ENCODE measurements around the gene CRNN. TPM values are rescaled to one million over a fixed set of nuclear protein-coding genes. Genes with fewer than 3 reads are reported as not detected.

The CRNN gene
- total and polyA plus RNA-seq, 2 experiments from 2014 or later, result not detected

GRCh38 chr1:152410028-152410427, 4.0 kb downstream of the CRNN start:
- Mint-ChIP-seq H3K27ac (no peak overlapping the region; the same call in 1 of the 2 replicates), H3K4me1 (peaks cover 6% of the 10 kb centered on the region), H3K36me3 (ENCODE audit: low read depth) (no peaks in the 10 kb centered on the region), H3K9me3 (no peaks in the 10 kb centered on the region), H3K4me3 (no peak overlapping the region), H3K27me3 (ENCODE audit: insufficient read depth, low read depth, poor library complexity) (peaks cover 2% of the 10 kb centered on the region)
- H3K4me1 ChIP-seq (ENCODE audit: insufficient read depth), result no peaks in the 10 kb centered on the region
- H3K27ac ChIP-seq (ENCODE audit: low read depth), result no peak overlapping the region
- H3F3A ChIP-seq (replicated peaks; ENCODE audit: low read depth), result no peaks in the 10 kb centered on the region
- no peaks in the 10 kb centered on the region for H3K36me3 ChIP-seq (ENCODE audit: insufficient read depth)
- TF ChIP-seq EZH2 (IDR thresholded peaks at IDR 0.05; ENCODE audit: low read depth, unreplicated experiment), result no peak
- TF ChIP-seq, protein P1, sequence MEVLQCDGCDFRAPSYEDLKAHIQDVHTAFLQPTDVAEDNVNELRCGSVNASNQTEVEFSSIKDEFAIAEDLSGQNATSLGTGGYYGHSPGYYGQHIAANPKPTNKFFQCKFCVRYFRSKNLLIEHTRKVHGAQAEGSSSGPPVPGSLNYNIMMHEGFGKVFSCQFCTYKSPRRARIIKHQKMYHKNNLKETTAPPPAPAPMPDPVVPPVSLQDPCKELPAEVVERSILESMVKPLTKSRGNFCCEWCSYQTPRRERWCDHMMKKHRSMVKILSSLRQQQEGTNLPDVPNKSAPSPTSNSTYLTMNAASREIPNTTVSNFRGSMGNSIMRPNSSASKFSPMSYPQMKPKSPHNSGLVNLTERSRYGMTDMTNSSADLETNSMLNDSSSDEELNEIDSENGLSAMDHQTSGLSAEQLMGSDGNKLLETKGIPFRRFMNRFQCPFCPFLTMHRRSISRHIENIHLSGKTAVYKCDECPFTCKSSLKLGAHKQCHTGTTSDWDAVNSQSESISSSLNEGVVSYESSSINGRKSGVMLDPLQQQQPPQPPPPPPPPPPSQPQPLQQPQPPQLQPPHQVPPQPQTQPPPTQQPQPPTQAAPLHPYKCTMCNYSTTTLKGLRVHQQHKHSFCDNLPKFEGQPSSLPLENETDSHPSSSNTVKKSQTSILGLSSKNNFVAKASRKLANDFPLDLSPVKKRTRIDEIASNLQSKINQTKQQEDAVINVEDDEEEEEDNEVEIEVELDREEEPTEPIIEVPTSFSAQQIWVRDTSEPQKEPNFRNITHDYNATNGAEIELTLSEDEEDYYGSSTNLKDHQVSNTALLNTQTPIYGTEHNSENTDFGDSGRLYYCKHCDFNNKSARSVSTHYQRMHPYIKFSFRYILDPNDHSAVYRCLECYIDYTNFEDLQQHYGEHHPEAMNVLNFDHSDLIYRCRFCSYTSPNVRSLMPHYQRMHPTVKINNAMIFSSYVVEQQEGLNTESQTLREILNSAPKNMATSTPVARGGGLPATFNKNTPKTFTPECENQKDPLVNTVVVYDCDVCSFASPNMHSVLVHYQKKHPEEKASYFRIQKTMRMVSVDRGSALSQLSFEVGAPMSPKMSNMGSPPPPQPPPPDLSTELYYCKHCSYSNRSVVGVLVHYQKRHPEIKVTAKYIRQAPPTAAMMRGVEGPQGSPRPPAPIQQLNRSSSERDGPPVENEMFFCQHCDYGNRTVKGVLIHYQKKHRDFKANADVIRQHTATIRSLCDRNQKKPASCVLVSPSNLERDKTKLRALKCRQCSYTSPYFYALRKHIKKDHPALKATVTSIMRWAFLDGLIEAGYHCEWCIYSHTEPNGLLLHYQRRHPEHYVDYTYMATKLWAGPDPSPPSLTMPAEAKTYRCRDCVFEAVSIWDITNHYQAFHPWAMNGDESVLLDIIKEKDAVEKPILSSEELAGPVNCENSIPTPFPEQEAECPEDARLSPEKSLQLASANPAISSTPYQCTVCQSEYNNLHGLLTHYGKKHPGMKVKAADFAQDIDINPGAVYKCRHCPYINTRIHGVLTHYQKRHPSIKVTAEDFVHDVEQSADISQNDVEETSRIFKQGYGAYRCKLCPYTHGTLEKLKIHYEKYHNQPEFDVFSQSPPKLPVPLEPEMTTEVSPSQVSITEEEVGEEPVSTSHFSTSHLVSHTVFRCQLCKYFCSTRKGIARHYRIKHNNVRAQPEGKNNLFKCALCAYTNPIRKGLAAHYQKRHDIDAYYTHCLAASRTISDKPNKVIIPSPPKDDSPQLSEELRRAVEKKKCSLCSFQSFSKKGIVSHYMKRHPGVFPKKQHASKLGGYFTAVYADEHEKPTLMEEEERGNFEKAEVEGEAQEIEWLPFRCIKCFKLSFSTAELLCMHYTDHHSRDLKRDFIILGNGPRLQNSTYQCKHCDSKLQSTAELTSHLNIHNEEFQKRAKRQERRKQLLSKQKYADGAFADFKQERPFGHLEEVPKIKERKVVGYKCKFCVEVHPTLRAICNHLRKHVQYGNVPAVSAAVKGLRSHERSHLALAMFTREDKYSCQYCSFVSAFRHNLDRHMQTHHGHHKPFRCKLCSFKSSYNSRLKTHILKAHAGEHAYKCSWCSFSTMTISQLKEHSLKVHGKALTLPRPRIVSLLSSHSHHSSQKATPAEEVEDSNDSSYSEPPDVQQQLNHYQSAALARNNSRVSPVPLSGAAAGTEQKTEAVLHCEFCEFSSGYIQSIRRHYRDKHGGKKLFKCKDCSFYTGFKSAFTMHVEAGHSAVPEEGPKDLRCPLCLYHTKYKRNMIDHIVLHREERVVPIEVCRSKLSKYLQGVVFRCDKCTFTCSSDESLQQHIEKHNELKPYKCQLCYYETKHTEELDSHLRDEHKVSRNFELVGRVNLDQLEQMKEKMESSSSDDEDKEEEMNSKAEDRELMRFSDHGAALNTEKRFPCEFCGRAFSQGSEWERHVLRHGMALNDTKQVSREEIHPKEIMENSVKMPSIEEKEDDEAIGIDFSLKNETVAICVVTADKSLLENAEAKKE (CRISPR knock-in tag; IDR thresholded peaks at IDR 0.05), result no peak
- no peak for TF ChIP-seq STAT1 (IDR thresholded peaks at IDR 0.05; ENCODE audit: unreplicated experiment)
- TF ChIP-seq, protein P2, sequence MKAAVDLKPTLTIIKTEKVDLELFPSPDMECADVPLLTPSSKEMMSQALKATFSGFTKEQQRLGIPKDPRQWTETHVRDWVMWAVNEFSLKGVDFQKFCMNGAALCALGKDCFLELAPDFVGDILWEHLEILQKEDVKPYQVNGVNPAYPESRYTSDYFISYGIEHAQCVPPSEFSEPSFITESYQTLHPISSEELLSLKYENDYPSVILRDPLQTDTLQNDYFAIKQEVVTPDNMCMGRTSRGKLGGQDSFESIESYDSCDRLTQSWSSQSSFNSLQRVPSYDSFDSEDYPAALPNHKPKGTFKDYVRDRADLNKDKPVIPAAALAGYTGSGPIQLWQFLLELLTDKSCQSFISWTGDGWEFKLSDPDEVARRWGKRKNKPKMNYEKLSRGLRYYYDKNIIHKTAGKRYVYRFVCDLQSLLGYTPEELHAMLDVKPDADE (IDR thresholded peaks at IDR 0.05), result no peak
- no peak for TF ChIP-seq JUNB (IDR thresholded peaks at IDR 0.05; ENCODE audit: unreplicated experiment)
- no peak for TF ChIP-seq ZNF331 (CRISPR knock-in tag; IDR thresholded peaks at IDR 0.05; ENCODE audit: low read depth)
- TF ChIP-seq, protein P3, sequence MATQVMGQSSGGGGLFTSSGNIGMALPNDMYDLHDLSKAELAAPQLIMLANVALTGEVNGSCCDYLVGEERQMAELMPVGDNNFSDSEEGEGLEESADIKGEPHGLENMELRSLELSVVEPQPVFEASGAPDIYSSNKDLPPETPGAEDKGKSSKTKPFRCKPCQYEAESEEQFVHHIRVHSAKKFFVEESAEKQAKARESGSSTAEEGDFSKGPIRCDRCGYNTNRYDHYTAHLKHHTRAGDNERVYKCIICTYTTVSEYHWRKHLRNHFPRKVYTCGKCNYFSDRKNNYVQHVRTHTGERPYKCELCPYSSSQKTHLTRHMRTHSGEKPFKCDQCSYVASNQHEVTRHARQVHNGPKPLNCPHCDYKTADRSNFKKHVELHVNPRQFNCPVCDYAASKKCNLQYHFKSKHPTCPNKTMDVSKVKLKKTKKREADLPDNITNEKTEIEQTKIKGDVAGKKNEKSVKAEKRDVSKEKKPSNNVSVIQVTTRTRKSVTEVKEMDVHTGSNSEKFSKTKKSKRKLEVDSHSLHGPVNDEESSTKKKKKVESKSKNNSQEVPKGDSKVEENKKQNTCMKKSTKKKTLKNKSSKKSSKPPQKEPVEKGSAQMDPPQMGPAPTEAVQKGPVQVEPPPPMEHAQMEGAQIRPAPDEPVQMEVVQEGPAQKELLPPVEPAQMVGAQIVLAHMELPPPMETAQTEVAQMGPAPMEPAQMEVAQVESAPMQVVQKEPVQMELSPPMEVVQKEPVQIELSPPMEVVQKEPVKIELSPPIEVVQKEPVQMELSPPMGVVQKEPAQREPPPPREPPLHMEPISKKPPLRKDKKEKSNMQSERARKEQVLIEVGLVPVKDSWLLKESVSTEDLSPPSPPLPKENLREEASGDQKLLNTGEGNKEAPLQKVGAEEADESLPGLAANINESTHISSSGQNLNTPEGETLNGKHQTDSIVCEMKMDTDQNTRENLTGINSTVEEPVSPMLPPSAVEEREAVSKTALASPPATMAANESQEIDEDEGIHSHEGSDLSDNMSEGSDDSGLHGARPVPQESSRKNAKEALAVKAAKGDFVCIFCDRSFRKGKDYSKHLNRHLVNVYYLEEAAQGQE (IDR thresholded peaks at IDR 0.05; ENCODE audit: unreplicated experiment), result no peak
- TF ChIP-seq, protein P4, sequence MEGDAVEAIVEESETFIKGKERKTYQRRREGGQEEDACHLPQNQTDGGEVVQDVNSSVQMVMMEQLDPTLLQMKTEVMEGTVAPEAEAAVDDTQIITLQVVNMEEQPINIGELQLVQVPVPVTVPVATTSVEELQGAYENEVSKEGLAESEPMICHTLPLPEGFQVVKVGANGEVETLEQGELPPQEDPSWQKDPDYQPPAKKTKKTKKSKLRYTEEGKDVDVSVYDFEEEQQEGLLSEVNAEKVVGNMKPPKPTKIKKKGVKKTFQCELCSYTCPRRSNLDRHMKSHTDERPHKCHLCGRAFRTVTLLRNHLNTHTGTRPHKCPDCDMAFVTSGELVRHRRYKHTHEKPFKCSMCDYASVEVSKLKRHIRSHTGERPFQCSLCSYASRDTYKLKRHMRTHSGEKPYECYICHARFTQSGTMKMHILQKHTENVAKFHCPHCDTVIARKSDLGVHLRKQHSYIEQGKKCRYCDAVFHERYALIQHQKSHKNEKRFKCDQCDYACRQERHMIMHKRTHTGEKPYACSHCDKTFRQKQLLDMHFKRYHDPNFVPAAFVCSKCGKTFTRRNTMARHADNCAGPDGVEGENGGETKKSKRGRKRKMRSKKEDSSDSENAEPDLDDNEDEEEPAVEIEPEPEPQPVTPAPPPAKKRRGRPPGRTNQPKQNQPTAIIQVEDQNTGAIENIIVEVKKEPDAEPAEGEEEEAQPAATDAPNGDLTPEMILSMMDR (conservative IDR thresholded peaks at IDR 0.05; ENCODE audit: low read depth in 2 of 2), result no peak
- no peak for TF ChIP-seq ZNF114 (CRISPR knock-in tag; IDR thresholded peaks at IDR 0.05)
- TF ChIP-seq EZH2phosphoT487 (IDR thresholded peaks at IDR 0.05; ENCODE audit: unreplicated experiment), result no peak
- TF ChIP-seq POLR2AphosphoS5 (IDR thresholded peaks at IDR 0.05; ENCODE audit: low read depth), result no peak
- no peak for TF ChIP-seq CREB1 (CRISPR knock-in tag; IDR thresholded peaks at IDR 0.05; ENCODE audit: low read depth)
- no peak for TF ChIP-seq NANOG (IDR thresholded peaks at IDR 0.05; ENCODE audit: borderline replicate concordance)
- DNase-seq (ENCODE audit: low spot score), result no peak
- H4K20me1 ChIP-seq (replicated peaks; ENCODE audit: insufficient read depth), result no peaks in the 10 kb centered on the region
- H2AFZ ChIP-seq, result peak overlapping the region; percentile 57; the same call in 1 of the 2 replicates
- no peaks in the 10 kb centered on the region for H3K79me2 ChIP-seq (replicated peaks; ENCODE audit: insufficient read depth)
- H3K9me2 ChIP-seq (ENCODE audit: insufficient read depth), result no peaks in the 10 kb centered on the region; the same call in 1 of the 2 replicates
- no peak for ATAC-seq
- no peak overlapping the region for H3K4me3 ChIP-seq
- no peaks in the 10 kb centered on the region for H3K27me3 ChIP-seq (ENCODE audit: insufficient read depth)
- H3K4me2 ChIP-seq, result no peak overlapping the region
